C4-2B (cell line): ENCODE measurements around the gene ZNF326.

ENCODE experiments used
- H3K27ac ChIP-seq: fragments of 450-650 bp; 2 replicates; pipeline ENCODE4 v1.5.1; 2017
- CTCF ChIP-seq: fragments of 450-650 bp; conservative IDR thresholded peaks from 2 replicates; pipeline ENCODE4 v1.5.1; 2017; ENCODE audit warnings: mild to moderate bottlenecking
- ZFX ChIP-seq: fragments of 450-650 bp; IDR thresholded peaks from 2 replicates; pipeline ENCODE4 v1.6.1; 2017

The ZNF326 gene

DNA sequence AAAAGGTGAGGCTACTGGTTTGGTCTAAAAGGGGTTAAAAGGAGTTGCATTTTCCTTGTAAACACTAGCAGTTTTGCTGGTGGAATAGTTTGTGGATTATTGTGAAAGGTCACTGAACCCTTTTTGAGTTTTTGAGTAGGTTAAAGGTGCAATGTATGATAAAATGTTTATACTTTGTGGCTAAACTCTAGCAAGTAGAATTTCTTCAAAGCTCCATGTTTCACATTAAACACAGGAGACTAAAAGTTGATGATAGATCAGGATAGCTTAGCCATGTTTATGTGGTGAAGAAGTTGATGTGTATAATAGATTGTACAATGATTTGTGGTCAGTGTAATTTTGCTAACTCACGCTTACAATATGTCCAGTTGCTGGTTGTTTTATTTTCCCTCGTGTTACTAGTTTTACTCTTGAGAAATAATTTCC is 13.1 kb downstream of the ZNF326 start:
- H3K27ac ChIP-seq, result no peak overlapping the region
- TF ChIP-seq ZFX (no peak), CTCF (no peak)

- TF ChIP-seq ZFX, result no peak
- no peak for TF ChIP-seq CTCF
- H3K27ac ChIP-seq, result no peak overlapping the region
These were observed 17.4 kb downstream of the ZNF326 start for GRCh38 chr1:90012300-90012699.

- no peak overlapping the region for H3K27ac ChIP-seq
- TF ChIP-seq ZFX (no peak), CTCF (no peak)
These were observed 28.8 kb downstream of the ZNF326 start for GRCh38 chr1:90023691-90024090.

GRCh38 chr1:90027281-90027680 is 32.4 kb downstream of the ZNF326 start:
- TF ChIP-seq ZFX, result no peak
- no peak for TF ChIP-seq CTCF
- H3K27ac ChIP-seq, result no peak overlapping the region

GRCh38 chr1:90039652-90040051 is 44.7 kb downstream of the ZNF326 start:
- no peak overlapping the region for H3K27ac ChIP-seq
- no peak for TF ChIP-seq CTCF
- no peak for TF ChIP-seq ZFX

- TF ChIP-seq ZFX, result no peak
- no peak for TF ChIP-seq CTCF
- H3K27ac ChIP-seq, result no peak overlapping the region
These were observed 48.7 kb downstream of the ZNF326 start for GRCh38 chr1:90043586-90043985.

GRCh38 chr1:90044346-90044745 is 49.4 kb downstream of the ZNF326 start:
- H3K27ac ChIP-seq, result no peak overlapping the region
- TF ChIP-seq ZFX (no peak), CTCF (no peak)
